OCI-M2 (cell line): ENCODE measurements around the gene NABP1.

Experiments used
- DNase-seq: peaks from one replicate; lab custom pipeline; 2025; ENCODE audit not compliant: unreplicated experiment; lab: John Stamatoyannopoulos, UW

The NABP1 gene

GRCh38 chr2:191646163-191646902 is 31.6 kb upstream of the NABP1 start:
- no peak for DNase-seq

DNA sequence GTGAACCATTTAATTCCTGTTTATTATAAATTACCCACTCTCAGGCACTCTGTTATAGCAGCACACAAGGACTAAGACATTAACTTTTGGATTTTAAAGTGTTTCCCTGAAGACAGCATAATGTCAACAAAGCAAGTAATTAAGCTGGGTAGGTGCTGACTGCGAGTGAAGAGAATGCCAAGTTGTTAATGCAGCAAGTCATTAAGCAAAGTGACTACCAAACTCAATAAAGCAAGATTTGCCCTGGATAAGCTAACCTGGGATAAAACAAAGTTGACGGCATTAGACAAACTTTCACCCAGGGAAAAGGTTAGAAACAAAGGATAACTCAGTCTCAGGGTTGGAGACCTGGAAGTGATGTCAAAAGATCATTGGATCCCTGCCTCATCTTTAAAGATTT is 28.4 kb upstream of the NABP1 start:
- no peak for DNase-seq

DNA sequence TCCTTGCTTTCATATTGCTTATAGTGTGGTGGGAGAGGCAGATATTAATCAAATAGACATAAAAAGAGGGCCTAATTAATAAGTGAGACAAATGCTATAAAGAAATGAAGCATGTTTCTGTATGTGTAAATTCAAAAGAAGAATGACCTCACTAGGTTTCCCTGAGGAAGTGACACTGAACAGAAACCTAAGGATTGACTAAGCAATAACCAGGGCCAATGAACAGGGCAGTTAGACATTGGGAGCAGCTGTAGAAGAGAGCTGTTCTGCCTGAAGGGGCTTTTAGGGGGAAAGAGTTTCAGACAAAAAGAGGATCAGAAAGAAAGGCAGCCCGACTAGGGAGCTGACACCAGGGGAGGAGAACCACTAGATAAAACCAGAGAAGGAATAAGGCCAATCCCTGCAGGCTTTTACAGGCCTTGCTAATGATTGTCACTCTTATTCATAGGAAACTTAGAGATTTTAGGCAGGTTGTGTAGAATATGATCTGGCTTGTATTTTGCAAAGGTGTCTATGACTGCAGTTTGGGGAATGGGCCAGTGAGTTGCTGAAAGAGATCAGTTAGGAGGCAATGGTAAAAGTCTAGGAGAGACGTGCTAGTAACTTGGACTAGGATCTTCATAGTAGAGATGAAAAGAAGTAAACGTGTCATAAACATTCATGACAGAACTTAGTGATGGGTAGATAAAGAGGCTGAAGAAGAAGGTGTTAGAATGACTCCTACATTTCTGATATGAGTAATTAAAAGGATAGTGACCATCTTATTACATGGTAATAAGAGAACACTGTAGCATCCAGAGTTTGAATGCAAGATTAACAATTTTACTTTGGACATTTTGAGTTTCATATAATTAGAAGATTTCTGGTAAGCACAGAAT is 26.8 kb upstream of the NABP1 start:
- no peak for DNase-seq

DNA sequence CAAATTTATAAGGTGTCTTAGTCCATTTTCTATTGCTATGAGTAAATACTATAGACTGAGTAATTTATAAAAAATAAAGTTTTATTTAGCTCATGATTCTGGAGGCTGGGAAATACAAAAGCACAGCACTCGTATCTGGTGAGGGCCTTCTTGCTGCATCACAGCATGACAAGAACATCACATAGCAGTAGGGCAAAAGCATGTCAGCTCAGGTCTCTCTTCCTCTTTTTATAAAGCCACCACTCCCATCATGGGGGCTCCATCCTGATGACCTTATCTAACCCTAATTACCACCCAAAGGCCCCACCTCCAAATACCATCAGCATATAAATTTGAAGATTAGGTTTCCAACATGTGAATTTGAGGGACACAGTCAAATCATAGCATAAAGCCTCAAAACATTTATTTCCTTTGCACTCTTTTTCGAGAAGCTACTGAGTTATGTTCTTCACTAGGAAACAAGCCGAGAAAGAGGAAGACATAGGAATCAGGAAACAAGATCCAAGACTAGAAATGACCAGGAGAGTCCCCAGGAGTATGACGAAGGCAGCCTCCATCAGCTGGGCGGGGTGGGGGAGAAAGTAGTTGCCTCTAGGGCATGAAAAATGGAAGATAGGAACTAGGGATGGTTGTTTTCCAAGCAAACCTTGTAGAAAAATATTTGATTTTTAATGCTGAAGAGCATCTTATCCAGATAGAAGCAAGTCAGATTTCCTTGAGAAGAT is 24.1 kb upstream of the NABP1 start:
- no peak for DNase-seq

DNA sequence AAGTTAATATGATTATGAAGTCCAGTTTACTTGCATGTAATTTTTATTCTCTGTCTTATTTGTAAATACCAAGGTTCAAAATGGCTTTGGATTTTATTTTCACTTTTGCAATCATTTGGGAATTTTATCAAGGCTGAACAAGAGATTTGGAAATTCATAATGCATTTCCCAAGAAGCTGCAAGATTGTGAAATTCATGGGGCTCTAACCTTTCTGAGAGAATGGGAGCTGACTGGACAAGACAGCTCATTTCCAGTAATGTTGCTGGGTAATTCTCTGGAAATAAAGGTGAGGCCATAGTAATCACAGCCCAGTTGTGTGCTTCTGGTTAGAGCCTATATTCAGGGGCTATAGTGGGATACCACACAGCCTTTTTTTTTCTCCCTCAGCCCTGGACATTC is 21.5 kb upstream of the NABP1 start:
- no peak for DNase-seq

GRCh38 chr2:191656792-191657191 is 21.1 kb upstream of the NABP1 start:
- DNase-seq = no peak

DNA sequence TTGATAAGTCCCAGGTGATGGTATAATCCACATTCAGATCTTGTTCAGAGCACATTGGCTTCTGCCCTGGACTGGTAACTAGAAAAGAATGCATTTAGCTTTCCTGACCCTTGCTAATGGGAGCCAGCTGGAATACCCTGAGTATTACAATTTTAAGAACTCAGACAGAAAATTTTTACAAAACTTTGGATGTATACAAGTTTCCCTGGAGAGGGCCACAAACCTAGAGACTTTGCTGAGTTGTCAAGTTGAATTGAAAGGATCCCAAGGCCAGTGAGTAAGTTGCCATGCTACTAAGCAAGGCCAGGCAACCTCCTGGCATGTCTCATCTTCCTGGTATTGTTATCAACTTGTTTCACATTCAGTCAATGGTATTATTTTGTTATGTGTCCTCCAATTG is 20.0 kb upstream of the NABP1 start:
- no peak for DNase-seq

- no peak for DNase-seq
Measured at GRCh38 chr2:191659198-191659597, 18.7 kb upstream of the NABP1 start.

- DNase-seq = no peak
Measured at GRCh38 chr2:191660575-191660974, 17.4 kb upstream of the NABP1 start.

GRCh38 chr2:191661097-191661924 is 16.6 kb upstream of the NABP1 start:
- no peak for DNase-seq

GRCh38 chr2:191664823-191665677 is 12.9 kb upstream of the NABP1 start:
- DNase-seq = no peak

- no peak for DNase-seq
Measured at GRCh38 chr2:191666226-191666625, 11.7 kb upstream of the NABP1 start.

DNA sequence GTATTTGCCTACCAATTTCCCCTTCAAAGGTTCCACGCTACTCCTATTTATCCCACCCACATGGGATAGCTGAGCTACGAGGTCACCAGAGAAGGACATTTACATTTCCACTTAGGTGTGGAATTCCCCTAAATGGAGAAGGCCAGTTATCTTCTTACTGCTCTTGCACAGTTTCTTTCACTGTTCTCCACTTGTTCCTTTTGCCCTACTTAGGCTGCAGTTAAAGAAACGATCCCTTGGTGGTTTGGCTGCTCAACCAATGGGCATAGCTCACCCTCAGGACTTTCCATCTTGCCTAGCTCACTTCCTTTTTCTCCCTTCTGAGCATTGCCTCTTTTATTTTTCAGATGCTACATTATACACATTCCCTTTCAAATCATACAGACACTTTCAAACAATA is 11.2 kb upstream of the NABP1 start:
- DNase-seq = no peak

- DNase-seq = no peak
Measured at GRCh38 chr2:191670076-191670475, 7.9 kb upstream of the NABP1 start.

GRCh38 chr2:191670787-191671186 is 7.1 kb upstream of the NABP1 start:
- no peak for DNase-seq

- DNase-seq = peak; percentile 56
Measured at GRCh38 chr2:191675807-191676721, 1.9 kb upstream of the NABP1 start.

DNA sequence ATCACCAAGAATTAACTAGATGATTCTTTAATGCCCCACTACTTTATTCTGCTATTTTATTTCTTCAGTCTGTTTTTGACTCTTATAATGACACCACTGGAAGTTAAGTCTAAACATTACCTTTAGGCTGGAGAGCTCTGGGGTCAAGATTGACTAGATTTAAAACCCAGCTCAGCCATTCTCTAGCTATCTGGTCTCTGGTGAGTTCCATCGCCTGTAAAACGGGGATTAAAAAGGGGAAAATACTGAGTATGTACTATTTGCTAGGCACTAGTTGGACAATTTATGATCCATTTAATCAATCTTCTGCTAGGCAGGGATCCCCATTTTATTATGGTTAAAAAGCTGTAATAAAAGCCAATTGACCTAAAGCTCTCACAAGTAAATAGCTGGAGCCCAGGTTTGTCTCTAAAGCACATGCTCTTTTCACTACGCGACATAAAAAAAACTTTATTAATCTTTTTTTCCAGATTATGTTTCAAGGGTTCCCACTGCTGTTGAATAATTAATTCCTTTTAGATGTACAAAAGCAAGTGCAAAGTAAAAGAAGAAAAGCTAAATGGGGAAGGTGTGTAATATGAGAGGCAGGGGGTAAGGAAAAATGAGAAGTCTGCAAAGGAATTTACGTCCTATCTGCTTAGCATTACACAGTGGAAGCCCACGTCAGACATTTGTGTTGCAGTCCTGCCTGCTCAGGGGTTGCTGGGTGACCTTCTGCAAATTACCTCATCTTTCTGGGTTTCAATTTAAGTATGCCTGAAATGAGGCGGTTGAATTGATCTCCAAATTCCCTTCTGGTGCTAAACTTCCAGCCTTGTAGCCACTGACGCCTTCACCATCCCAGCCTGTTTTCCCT is 918 bp upstream of the NABP1 start:
- no peak for DNase-seq
